HepG2 (cell line): ENCODE data around the gene WTAP. TPM values are rescaled to one million over a fixed set of nuclear protein-coding genes. Genes with fewer than 3 reads are reported as not detected.

Experiments used
- AKAP8 ChIP-seq: sonication (generic); formaldehyde crosslinking; IDR thresholded peaks from 2 replicates; pipeline ENCODE4 v1.5.1; 2020; ENCODE audit warnings: mild to moderate bottlenecking, missing genetic modification reagents
- ASH2L ChIP-seq: fragments of 300-600, 200-600 bp; sonication (generic); IDR thresholded peaks from 2 replicates; pipeline ENCODE4 v1.7.0; 2017; ENCODE audit warnings: low read depth, mild to moderate bottlenecking, moderate library complexity, mixed read lengths, low read length; ENCODE audit not compliant: insufficient read length
- DNMT3B ChIP-seq: conservative IDR thresholded peaks from 2 replicates; pipeline ENCODE4 v1.6.1; 2016; ENCODE audit warnings: missing biosample characterization, control low read depth
- ERF ChIP-seq: IDR thresholded peaks from 2 replicates; pipeline ENCODE4 v1.6.1; 2018; ENCODE audit warnings: missing biosample characterization, missing genetic modification reagents
- FOSL1 ChIP-seq: sonication (generic); formaldehyde crosslinking; IDR thresholded peaks from 2 replicates; pipeline ENCODE4 v1.9.0; 2021; ENCODE audit warnings: missing genetic modification reagents, borderline replicate concordance
- GRHL1 ChIP-seq: sonication (generic); formaldehyde crosslinking; conservative IDR thresholded peaks from 2 replicates; pipeline ENCODE4 v1.8.0; 2022; ENCODE audit warnings: missing genetic modification reagents
- HOXA3 ChIP-seq: sonication (generic); formaldehyde crosslinking; IDR thresholded peaks from 2 replicates; pipeline ENCODE4 v1.5.0; 2020; ENCODE audit warnings: missing genetic modification reagents
- IRF9 ChIP-seq: sonication (generic); formaldehyde crosslinking; IDR thresholded peaks from 2 replicates; pipeline ENCODE4 v1.8.0; 2022; ENCODE audit warnings: missing genetic modification reagents, mild to moderate bottlenecking, borderline replicate concordance
- KMT2A ChIP-seq: sonication (generic); formaldehyde crosslinking; IDR thresholded peaks from 2 replicates; pipeline ENCODE4 v1.4.0; 2020; ENCODE audit warnings: missing genetic modification reagents
- PAWR ChIP-seq: sonication (generic); formaldehyde crosslinking; IDR thresholded peaks from 2 replicates; pipeline ENCODE4 v1.4.0; 2020; ENCODE audit warnings: missing genetic modification reagents, mild to moderate bottlenecking, borderline replicate concordance
- PAXIP1 ChIP-seq: sonication (generic); formaldehyde crosslinking; conservative IDR thresholded peaks from 2 replicates; pipeline ENCODE4 v1.4.0; 2020; ENCODE audit warnings: mild to moderate bottlenecking, missing genetic modification reagents, moderate library complexity
- PRPF4 ChIP-seq: fragments of 200-400 bp; formaldehyde crosslinking; IDR thresholded peaks from 2 replicates; pipeline ENCODE4 v1.6.1; 2016; ENCODE audit warnings: low read length, low read depth; ENCODE audit not compliant: poor library complexity, severe bottlenecking
- SRSF1 ChIP-seq: fragments of 200-400 bp; formaldehyde crosslinking; optimal IDR thresholded peaks from 2 replicates; pipeline ENCODE3; 2017; ENCODE audit warnings: mild to moderate bottlenecking, low read depth, low read length, moderate library complexity
- TARDBP ChIP-seq: sonication (generic); formaldehyde crosslinking; IDR thresholded peaks from 2 replicates; pipeline ENCODE4 v1.8.0; 2022; ENCODE audit warnings: mild to moderate bottlenecking, missing genetic modification reagents
- TEF ChIP-seq: sonication (generic); formaldehyde crosslinking; IDR thresholded peaks from 2 replicates; pipeline ENCODE4 v1.5.0; 2020; ENCODE audit warnings: missing genetic modification reagents
- TP53 ChIP-seq: sonication (generic); formaldehyde crosslinking; conservative IDR thresholded peaks from 2 replicates; pipeline ENCODE4 v1.4.0; 2020; ENCODE audit warnings: missing genetic modification reagents
- ZNF329 ChIP-seq: sonication (generic); formaldehyde crosslinking; IDR thresholded peaks from 2 replicates; pipeline ENCODE4 v1.9.0; 2021; ENCODE audit warnings: low read depth, mild to moderate bottlenecking, missing genetic modification reagents
- ZNF33A ChIP-seq: sonication (generic); formaldehyde crosslinking; IDR thresholded peaks from 2 replicates; pipeline ENCODE4 v1.5.1; 2020; ENCODE audit warnings: missing genetic modification reagents, mild to moderate bottlenecking, moderate library complexity, borderline replicate concordance
- ZNF552 ChIP-seq: sonication (generic); formaldehyde crosslinking; IDR thresholded peaks from 2 replicates; pipeline ENCODE4 v1.9.0; 2022; ENCODE audit warnings: missing genetic modification reagents, mild to moderate bottlenecking, borderline replicate concordance
- ZNF777 ChIP-seq: sonication (generic); formaldehyde crosslinking; IDR thresholded peaks from 2 replicates; pipeline ENCODE4 v1.4.0; 2020; ENCODE audit warnings: missing genetic modification reagents
- ZNF781 ChIP-seq: sonication (generic); formaldehyde crosslinking; IDR thresholded peaks from 2 replicates; pipeline ENCODE4 v1.5.1; 2020; ENCODE audit warnings: borderline replicate concordance, mild to moderate bottlenecking, missing genetic modification reagents; ENCODE audit errors: not compliant biosample characterization
- ZSCAN29 ChIP-seq: sonication (generic); formaldehyde crosslinking; conservative IDR thresholded peaks from 2 replicates; pipeline ENCODE4 v1.4.0; 2020; ENCODE audit warnings: mild to moderate bottlenecking, missing genetic modification reagents
- polyA plus RNA-seq, 8 experiments: library from polyadenylated mRNA; depleted of rRNA in 3 of 8; stranded (reverse) in 7 of 8; unstranded in 1 of 8; fragments of >200 nt; fragmentation: Illumina TruSeq in 4 of 8; extraction: Trizol in 4 of 8; gene quantifications; 2 replicates each; pipeline versions ENCODE4 v1.2.1 to v1.2.3, GENCODE V29; 2011 to 2016; ENCODE audit warnings: low read depth in 4 of 8, missing spikeins in 1 of 8, mixed read lengths in 1 of 8; ENCODE audit not compliant: insufficient read depth in 1 of 8
- total RNA-seq, 5 experiments: library from RNA; depleted of rRNA; stranded (reverse); fragments of >200 nt; fragmentation: Illumina TruSeq; extraction: Trizol; gene quantifications; 2 replicates each; pipeline ENCODE4 v1.2.3, GENCODE V29; 2016; ENCODE audit warnings: low read depth in 1 of 5

Gene WTAP
- total and polyA plus RNA-seq, 2 of the 13 experiments (the other 11 are each of a cell fraction or from before 2014, with no cell fraction given) = 31.6 to 167 TPM

- TF ChIP-seq TEF (peak; percentile 25), ASH2L (peak; percentile 70), AKAP8 (peak; percentile 69), ZNF33A (CRISPR knock-in tag) (no peak), ZNF329 (CRISPR knock-in tag) (no peak), FOSL1 (CRISPR knock-in tag) (no peak), KMT2A (CRISPR knock-in tag) (peak; percentile 49; the same call in 1 of the 2 replicates), DNMT3B (CRISPR knock-in tag) (no peak; the same call in 1 of the 2 replicates), IRF9 (CRISPR knock-in tag) (peak; percentile 76; the same call in 1 of the 2 replicates), ZNF552 (CRISPR knock-in tag) (peak; percentile 66; the same call in 1 of the 2 replicates), PAWR (CRISPR knock-in tag) (peak; percentile 83; the same call in 1 of the 2 replicates), ZNF777 (CRISPR knock-in tag) (peak; percentile 20), PRPF4 (no peak), ZNF781 (CRISPR knock-in tag) (no peak), SRSF1 (peak; percentile 75), PAXIP1 (CRISPR knock-in tag) (peak; percentile 87), ERF (CRISPR knock-in tag) (peak; percentile 90), GRHL1 (no peak), HOXA3 (CRISPR knock-in tag) (peak; percentile 86), TP53 (CRISPR knock-in tag) (peak; percentile 3; the same call in 1 of the 2 replicates), TARDBP (CRISPR knock-in tag) (no peak; the same call in 1 of the 2 replicates), ZSCAN29 (CRISPR knock-in tag) (no peak; the same call in 1 of the 2 replicates)
Measured at GRCh38 chr6:159693128-159693893, 34.0 kb upstream of the WTAP start, which contains the start of gene SOD2 (continued).
